Measurements from ENCODE around the gene ZMAT3.
A peak's percentile ranks its signal among the peaks of the same experiment; 100 is the strongest.

Gene ZMAT3

DNA sequence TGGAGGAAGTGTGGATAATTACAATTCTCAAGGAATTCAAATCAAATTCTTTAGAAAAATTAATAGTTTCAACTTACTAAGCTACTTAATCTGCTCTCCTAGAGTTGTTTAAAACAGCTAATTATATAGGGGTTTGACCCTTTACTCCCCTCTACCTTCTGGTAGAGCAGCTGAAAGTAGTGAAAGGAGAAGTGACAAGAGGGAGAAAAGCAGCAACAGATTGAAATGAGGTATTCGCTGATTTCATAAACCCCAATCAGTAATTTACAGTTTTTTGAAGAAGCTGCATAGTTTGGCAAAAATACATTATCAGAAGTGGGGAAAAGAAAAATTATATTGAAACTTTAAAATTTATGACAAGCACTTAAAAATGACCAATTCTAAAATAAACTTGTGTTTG, 52.8 kb downstream of the ZMAT3 start:
- no peak for DNase-seq

- no peak for DNase-seq
These were observed 54.5 kb downstream of the ZMAT3 start for GRCh38 chr3:179016979-179017670.

DNA sequence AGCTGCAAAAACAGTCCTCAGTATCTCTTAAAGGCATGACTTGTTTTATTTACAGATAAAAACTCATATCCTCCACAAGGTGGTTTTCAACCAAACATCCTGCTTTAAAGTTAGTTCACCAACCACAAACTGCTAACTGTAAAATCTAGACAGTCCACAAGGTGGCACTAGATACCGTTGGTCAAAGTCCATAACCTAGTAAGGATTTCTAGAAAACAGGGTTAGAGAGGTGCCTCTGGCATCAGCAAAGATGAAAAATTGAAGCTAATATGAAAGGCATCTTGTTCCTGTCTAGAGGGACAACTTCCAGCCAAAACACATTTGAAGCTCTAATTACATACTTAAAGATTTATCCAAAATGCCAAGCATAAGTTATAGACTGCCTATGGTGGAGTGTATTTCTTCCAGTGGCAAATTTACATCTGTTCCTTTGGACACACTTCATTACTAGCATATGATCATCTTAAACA, 56.0 kb downstream of the ZMAT3 start:
- DNase-seq: peak; percentile 76

DNA sequence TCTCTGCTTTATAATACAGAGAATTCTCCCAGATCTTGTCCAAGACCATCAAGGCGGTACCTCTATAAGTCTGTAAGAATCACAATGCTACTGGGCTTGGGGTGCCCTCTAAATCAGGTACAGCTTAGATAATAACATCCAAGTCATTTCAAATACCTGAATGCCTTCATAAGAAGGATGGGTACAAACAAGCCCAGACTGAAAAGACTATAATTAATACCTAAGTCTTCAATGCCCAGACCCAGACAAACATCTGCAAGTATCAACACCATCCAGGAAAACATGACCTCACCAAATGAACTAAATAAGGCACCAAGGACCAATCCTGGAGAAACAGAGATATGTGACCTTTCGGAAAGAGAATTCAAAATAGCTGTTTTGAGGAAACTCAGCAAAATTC, 65.9 kb downstream of the ZMAT3 start:
- no peak for DNase-seq

GRCh38 chr3:179005213-179005612, 66.4 kb downstream of the ZMAT3 start:
- DNase-seq: no peak

- DNase-seq: no peak
These were observed 71.0 kb downstream of the ZMAT3 start for GRCh38 chr3:179000659-179001058.

DNA sequence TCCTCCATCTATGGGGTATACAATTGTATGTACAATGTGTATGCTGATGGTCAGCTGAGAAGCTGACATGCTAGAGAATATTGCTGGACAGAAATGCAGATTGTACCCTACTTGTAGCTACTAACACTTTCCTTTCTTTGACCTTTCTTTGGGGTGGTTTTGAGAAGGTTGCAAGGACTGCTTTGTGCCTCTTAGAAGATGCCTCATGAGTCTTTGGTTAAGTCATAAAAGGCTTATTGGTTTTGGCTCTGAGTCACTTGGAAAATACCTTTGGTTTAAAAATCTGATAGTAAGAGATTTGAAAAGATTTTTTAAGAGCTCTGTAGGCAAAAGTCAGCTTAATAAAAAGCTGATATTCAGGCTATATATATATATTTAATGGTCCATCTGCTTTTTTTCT, 71.5 kb downstream of the ZMAT3 start:
- DNase-seq: no peak

GRCh38 chr3:178996399-178996798, 75.2 kb downstream of the ZMAT3 start:
- DNase-seq: no peak

GRCh38 chr3:178990293-178990692, 81.3 kb downstream of the ZMAT3 start:
- no peak for DNase-seq

- DNase-seq: no peak
These were observed 81.8 kb downstream of the ZMAT3 start for GRCh38 chr3:178989821-178990220.

- DNase-seq: no peak
These were observed 83.9 kb downstream of the ZMAT3 start for GRCh38 chr3:178987745-178988144.

- DNase-seq: no peak
These were observed 85.2 kb downstream of the ZMAT3 start for GRCh38 chr3:178986456-178986855.

GRCh38 chr3:178982137-178982536, 89.5 kb downstream of the ZMAT3 start:
- DNase-seq: no peak

- no peak for DNase-seq
These were observed 96.3 kb downstream of the ZMAT3 start for GRCh38 chr3:178975320-178975719.

GRCh38 chr3:178971614-178972013, 100.0 kb downstream of the ZMAT3 start:
- peak; percentile 43 for DNase-seq

DNA sequence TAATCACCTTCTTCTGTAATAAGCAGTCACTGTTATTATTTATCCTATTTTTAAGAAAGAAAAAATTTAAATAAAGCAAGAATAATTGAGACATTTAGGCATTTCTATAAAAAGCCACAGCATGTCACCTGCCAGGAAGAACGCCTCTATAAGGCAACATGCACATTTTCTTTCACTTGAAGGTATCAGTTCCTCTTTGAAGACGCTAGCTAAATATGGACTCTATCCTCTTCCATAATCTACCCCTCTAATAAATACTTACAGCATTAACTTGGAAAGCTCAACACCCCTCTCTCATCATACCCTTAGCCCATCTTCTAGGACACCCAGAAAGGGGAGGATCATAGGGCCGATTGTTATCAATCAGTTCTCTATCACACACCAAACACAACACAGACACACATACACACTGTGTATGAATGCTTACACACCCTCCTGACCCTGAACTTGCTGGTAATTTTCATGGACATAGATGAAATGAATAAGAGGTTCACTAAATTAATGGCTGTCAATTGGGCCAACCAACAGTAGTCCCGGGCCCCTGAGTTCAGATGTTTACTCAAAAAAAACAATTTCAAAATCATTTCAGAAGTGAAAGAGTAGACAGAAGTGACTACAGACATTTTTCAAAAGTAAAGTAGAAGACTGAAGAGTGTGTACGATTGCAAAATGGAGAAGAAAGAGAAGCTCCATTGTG, 102.5 kb downstream of the ZMAT3 start:
- no peak for DNase-seq

Measured in DMS53 (cell line).